Measurements from ENCODE around the gene RDH5. TPM values are rescaled to one million over a fixed set of nuclear protein-coding genes. Genes with fewer than 3 reads are reported as not detected.

The RDH5 gene
- total RNA-seq, 1 donor from 2014 or later, result 6.0 TPM

GRCh38 chr12:55739025-55739378 is 18.8 kb downstream of the RDH5 start:
- Histone ChIP-seq H3K9me3 (no peaks in the 10 kb centered on the region), H3K27me3 (no peaks in the 10 kb centered on the region), H3K36me3 (no peaks in the 10 kb centered on the region), H3K4me1 (peaks cover 14% of the 10 kb centered on the region), H3K4me3 (peak overlapping the region; percentile 58), H3K27ac (no peak overlapping the region)
- intact Hi-C loops (cut with DNase I), result no loop called here
- ATAC-seq (no peak), DNase-seq (no peak)
- no peak for TF ChIP-seq CTCF (IDR thresholded peaks at IDR 0.05)

- ATAC-seq, result no peak
- TF ChIP-seq CTCF (IDR thresholded peaks at IDR 0.05), result no peak
- H3K4me3 ChIP-seq, result peak overlapping the region; percentile 36
- no peaks in the 10 kb centered on the region for H3K36me3 ChIP-seq
- DNase-seq, result no peak
- intact Hi-C loops (cut with DNase I), result loop anchor here (10.0 kb wide), 1 partner anchor 53 kb away; no protein-coding TSS in a partner anchor
- peaks cover 18% of the 10 kb centered on the region for H3K4me1 ChIP-seq
- H3K27ac ChIP-seq, result no peak overlapping the region
- H3K27me3 ChIP-seq, result no peaks in the 10 kb centered on the region
- H3K9me3 ChIP-seq, result no peaks in the 10 kb centered on the region
These were observed 21.9 kb downstream of the RDH5 start for GRCh38 chr12:55741931-55742680.

- peak; percentile 53 for ATAC-seq
- H3K27ac ChIP-seq, result peak within 1 kb of the TSS; percentile 42
- intact Hi-C loops (cut with DNase I), result loop anchor here (10.0 kb wide), 1 partner anchor 52 kb away; no protein-coding TSS in a partner anchor
These were observed 22.7 kb downstream of the RDH5 start, which contains the start of gene GDF11 for GRCh38 chr12:55742719-55743405. Gene GDF11, plus strand, starts transcription at chr12:55743122. Its CDS starts 195 bp downstream, at chr12:55743317.

GRCh38 chr12:55743406-55744339 is 23.5 kb downstream of the RDH5 start:
- intact Hi-C loops (cut with DNase I), result loop anchor here (10.0 kb wide), 1 partner anchor 51 kb away; no protein-coding TSS in a partner anchor
- Histone ChIP-seq H3K4me3 (peak overlapping the region; percentile 65), H3K4me1 (peaks cover 9% of the 10 kb centered on the region), H3K27ac (peak overlapping the region; percentile 42), H3K9me3 (no peaks in the 10 kb centered on the region), H3K27me3 (no peaks in the 10 kb centered on the region), H3K36me3 (no peaks in the 10 kb centered on the region)
- ATAC-seq, result peak; percentile 69
- TF ChIP-seq CTCF (IDR thresholded peaks at IDR 0.05), result peak; percentile 13
- peak; percentile 84 for DNase-seq

More at GRCh38 chr12:55742719-55743405, 22.7 kb downstream of the RDH5 start, which contains the start of gene GDF11:
- Histone ChIP-seq H3K4me3 (peak within 1 kb of the TSS; percentile 65), H3K27me3 (no peaks in the 10 kb centered on the region), H3K4me1 (peaks cover 15% of the 10 kb centered on the region), H3K36me3 (no peaks in the 10 kb centered on the region), H3K9me3 (no peaks in the 10 kb centered on the region)
- no peak for TF ChIP-seq CTCF (IDR thresholded peaks at IDR 0.05)
- peak; percentile 83 for DNase-seq

Data from upper lobe of right lung (tissue), 1 donor.